Glomerular visceral epithelial cell (primary cell): ENCODE data around the gene TMBIM1.

ENCODE experiments used
- DNase-seq: peaks from one replicate; pipeline ENCODE4 v3.0.0-alpha.2; 2016; ENCODE audit errors: extremely low spot score

Gene TMBIM1, protein sequence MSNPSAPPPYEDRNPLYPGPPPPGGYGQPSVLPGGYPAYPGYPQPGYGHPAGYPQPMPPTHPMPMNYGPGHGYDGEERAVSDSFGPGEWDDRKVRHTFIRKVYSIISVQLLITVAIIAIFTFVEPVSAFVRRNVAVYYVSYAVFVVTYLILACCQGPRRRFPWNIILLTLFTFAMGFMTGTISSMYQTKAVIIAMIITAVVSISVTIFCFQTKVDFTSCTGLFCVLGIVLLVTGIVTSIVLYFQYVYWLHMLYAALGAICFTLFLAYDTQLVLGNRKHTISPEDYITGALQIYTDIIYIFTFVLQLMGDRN

GRCh38 chr2:218292048-218293014 is at the start of gene TMBIM1:
Gene TMBIM1 (minus strand): TSS chr2:218292503. CDS start chr2:218282141, 10,362 bp downstream.
- DNase-seq = peak; percentile 80

DNA sequence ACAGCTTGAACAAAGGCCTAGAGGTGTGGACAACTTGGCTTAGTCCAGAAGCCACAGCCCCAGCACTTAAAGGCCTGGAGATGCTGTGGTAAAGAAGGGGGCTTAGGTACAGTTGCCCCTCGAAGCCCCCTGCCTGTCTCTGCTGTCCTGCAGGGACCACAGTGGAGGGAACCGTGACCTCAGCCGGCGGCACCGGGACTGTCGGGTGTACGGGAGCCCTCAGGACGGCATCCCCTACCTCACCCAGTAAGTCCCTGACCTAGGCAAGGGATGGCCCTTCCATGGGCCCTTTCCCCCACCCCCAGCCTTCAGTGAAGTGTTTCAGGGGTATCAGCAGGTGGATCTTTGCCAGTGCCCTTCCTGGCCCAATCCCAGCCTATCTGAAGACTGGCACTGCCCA is 49.1 kb upstream of the TMBIM1 start:
- no peak for DNase-seq

- DNase-seq = no peak
Observed at GRCh38 chr2:218340656-218341055, 48.4 kb upstream of the TMBIM1 start.

- no peak for DNase-seq
Observed at GRCh38 chr2:218334531-218334930, 42.2 kb upstream of the TMBIM1 start.

- no peak for DNase-seq
Observed at GRCh38 chr2:218332920-218333645, 40.8 kb upstream of the TMBIM1 start.

GRCh38 chr2:218332288-218332687 is 40.0 kb upstream of the TMBIM1 start:
- DNase-seq = no peak

- DNase-seq = no peak
Observed at GRCh38 chr2:218331745-218332144, 39.4 kb upstream of the TMBIM1 start.

DNA sequence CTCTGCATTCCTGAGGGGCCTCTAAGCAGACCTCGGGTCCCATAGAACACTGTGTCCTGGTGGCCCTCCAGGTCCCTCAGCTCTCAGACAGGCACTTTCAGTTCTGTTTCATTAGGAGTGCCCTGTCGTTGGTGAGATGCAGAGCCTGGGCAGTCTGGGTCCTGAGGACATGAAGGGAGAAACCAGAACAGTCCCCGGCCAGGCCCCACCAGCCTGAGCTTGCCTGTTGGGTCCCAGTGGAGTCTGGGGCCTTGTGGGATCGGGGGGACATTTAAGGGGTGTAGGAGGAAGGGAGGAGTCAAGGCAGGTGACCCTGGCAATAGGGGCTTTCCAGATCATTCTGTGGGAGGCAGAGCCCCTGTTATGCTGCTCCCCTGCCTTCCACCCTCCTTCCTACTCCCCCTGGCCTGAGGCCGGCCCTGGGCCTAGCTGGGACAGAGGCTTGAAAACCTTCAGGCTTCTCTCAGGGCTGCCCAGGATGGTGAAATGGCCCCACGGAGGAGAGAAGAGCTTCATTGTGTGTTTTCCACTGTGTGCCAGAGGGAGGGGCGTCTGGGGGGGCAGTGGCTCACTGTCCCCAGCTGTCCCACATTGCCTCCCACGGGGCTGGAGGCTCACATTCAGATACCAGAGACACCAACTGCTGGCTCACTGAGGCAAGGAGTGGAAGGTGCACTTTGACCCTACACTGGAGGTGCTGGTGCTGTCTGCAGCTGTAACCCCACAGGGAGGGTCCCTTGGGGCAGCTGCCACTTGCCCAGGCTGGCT is 37.7 kb upstream of the TMBIM1 start:
- no peak for DNase-seq

- DNase-seq = no peak
Observed at GRCh38 chr2:218329027-218329825, 36.9 kb upstream of the TMBIM1 start.

- DNase-seq = no peak
Observed at GRCh38 chr2:218328294-218328693, 36.0 kb upstream of the TMBIM1 start.

DNA sequence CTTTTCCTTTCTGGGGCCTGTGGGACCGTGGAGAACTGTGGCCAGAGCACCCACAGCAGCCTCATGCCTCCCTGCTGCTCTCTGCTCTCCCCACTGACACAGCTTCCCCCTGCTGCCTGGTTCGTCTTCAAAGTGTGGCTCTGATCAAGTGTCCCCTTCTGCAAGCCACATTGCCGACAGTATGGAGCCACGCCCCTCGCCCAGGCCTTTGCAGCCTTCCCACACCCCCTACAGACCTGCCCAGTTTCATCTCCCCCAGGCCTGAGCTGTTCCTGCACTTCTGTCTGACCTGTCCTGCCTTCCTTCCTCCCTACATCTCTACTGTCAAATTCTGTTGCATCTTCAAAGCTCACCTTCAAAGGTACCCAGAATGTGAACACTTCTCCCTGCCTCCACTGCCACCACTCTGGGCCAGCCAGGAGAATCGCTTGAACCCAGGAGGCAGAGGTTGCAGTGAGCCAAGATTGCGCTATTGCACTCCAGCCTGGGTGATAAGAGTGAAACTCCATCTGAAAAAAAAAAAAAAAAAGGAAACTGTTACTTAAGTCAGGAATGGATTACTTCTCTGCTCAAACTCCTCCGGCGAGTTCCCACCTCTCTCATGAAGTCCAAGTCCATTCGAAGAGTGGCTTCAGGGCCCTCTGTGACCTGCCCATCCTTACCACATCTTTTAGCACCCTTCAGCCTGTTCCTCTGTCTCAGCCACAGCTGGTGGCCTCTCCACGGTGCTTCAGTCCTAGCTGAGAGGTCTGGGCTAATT is 35.3 kb upstream of the TMBIM1 start:
- no peak for DNase-seq

GRCh38 chr2:218326315-218326714 is 34.0 kb upstream of the TMBIM1 start:
- no peak for DNase-seq

DNA sequence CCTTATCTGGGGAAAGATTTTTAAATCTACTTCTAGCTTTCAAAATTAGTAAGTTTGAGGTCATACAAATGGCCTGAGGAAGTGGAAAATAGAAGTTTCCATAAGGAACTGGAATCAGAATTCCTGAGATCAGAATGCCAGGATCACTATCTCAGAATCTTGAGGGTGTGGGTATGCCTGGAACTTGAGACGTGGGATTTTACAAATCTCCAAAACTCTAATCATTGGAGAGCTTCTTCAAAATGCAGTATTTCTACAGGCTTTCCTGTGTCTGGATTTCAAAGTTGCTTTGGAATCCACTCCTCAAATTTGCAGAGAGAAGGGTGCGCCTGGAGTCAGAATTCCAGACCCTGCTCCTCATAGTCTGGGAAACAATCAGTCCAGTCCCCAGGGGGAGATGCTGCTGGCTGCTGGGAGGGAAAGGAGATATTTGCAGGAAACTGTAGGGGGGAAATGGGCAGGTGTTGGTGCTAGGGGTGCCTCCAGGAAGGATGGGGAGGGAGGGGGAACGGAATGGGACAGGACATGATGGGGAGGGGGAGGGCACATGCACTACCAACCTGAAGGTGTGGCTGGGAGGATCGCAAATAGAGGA is 33.4 kb upstream of the TMBIM1 start:
- DNase-seq = no peak

DNA sequence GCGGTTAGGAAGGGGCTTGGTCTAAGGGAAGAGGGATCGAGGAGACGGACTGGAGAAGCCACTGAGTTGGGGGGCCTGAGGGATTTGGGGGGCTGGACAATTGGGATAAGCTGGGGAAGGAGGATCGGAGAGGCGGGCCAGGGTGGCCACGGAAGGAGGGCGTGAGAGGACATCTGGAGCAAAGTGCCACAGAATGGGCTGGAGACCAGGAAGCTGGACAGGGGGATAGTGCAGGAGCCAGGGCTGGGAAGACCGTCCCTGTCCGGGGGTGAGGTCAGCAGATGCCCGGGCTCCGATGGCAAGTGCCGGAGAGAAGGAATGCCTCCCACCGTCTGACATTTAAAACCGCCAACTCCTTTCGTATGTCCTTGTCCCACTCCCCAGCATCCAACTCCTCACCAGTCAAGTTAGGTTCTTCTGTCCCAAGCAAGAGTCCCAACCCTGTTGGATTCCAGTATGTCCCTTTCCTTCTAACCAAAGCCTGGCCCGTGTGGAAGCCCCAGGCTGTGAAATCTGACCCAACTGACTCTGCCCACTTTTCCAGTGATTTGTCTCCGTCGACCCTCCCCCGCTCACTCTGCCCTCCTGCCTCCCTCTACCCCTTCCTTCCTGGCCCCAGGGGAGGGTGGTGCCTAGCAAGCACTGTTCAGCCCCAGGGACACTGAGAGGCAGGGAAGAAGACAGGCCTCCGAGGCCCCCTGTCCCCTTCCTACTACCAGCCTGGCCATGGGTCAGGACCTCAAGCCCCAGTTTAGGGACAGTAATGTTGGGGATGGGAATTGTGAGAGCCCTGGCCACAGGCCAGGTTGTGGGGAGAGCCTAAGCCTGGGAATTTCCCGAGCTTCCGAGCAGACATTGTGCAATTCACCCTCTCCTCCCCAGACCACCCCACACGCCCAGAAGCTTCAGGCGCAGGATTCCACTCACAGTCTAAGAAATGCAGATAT is 31.5 kb upstream of the TMBIM1 start:
- peak; percentile 87 for DNase-seq

- peak; percentile 95 for DNase-seq
Observed at GRCh38 chr2:218322768-218323525, 30.6 kb upstream of the TMBIM1 start.

DNA sequence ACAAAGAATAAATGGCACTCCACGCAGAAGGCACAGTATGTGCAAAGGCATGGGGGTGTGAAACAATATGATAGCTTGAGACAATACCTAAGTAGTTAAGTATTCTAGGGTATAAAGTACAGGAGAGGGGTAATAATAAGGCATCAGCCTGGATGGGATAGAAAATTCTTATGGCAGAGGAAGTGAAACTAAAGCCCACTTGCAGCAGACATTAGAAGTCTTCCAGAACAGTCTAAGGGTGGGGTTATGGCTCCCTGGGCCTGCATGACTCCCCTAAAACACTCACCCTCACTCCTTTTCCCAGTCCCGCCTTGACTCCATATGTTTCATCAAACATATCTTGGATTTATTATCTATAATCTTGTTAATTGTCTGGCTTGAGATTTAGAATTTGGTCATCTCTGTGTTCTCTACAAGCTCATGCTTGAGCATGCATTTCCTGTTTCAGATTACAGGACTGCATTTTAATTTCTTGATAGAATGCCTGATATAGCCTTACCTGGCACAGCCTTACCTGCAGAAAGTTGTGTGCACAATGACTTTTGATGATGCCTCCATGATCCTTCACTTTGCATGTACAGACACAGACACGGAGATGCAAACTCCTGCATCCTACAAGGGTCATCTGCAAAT is 28.5 kb upstream of the TMBIM1 start:
- DNase-seq = no peak

DNA sequence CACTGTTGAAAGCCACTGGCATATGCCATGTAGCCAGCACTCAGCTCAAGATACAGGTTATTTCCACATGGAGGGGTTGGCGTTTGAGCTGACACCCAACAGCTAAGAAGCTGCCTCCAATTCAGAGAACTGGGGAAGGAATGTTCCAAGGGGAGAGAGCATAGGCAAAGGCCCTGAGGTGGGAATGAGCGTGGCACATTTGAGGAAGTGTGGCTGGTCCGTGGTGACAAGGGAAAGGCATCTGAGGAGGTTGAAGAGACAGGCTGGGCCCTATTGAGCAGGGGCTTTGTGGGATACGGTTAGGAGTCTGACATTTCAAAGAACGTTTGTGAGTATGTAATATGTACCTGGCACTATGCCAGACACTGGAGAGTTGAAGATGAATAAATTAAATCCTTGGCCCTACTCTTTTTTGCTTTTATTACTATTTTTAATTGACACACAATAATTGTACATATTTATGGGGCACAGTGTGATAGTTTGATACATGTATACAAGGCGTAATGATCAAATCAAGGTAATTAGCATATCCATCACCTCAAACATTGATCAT is 27.6 kb upstream of the TMBIM1 start:
- DNase-seq = no peak
